Testis (tissue), 3 donors: Measurements from ENCODE around the gene OSCP1. TPM values are rescaled to one million over a fixed set of nuclear protein-coding genes. Genes with fewer than 3 reads are reported as not detected.

ENCODE experiments used
- DNase-seq: peaks from one replicate; pipeline ENCODE4 v3.0.0-alpha.2; 2019
- H3K27ac ChIP-seq, 2 donors: fragments of 200-600 bp; sonication (generic); one replicate each; pipeline ENCODE4 v1.5.1; 2019
- H3K27me3 ChIP-seq: fragments of 200-600 bp; sonication (generic); one replicate; pipeline ENCODE4 v1.5.1; 2019
- H3K36me3 ChIP-seq: fragments of 200-600 bp; sonication (generic); one replicate; pipeline ENCODE4 v1.5.1; 2017; ENCODE audit warnings: low read depth; ENCODE audit errors: missing control alignments
- H3K4me1 ChIP-seq: fragments of 200-600 bp; sonication (generic); one replicate; pipeline ENCODE4 v1.5.1; 2019
- H3K4me3 ChIP-seq, 2 donors: fragments of 200-600 bp; sonication (generic); one replicate each; pipeline ENCODE4 v1.5.1; 2017 to 2019
- H3K9me3 ChIP-seq: fragments of 200-600 bp; sonication (generic); one replicate; pipeline ENCODE4 v1.5.1; 2017
- CTCF ChIP-seq, 3 experiments: fragments of 450-650 bp in 2 of 3; fragments of 200-600 bp in 1 of 3; sonication (generic) in 1 of 3; IDR thresholded peaks; one replicate each; pipeline ENCODE4 v1.5.1; 2016 to 2019; ENCODE audit warnings: antibody characterized with exemption in 3 of 3, mild to moderate bottlenecking in 2 of 3, moderate library complexity in 1 of 3
- POLR2A ChIP-seq: fragments of 450-650 bp; IDR thresholded peaks from one replicate; pipeline ENCODE4 v1.6.1; 2017; ENCODE audit warnings: antibody characterized with exemption, mild to moderate bottlenecking, moderate library complexity
- WGBS, 2 donors: methylation state at CpG; one replicate each; pipeline ENCODE4 v1.1.5; 2018; 5-methylcytosine and 5-hydroxymethylcytosine counted together
- intact Hi-C: fragments of 100-400 bp; cut with DNase I; formaldehyde crosslinking; loops from one replicate; pipeline ENCODE4 v1.15.1; 2023; ENCODE audit warnings: low total_unique reads
- polyA plus RNA-seq: library from polyadenylated mRNA; stranded (reverse); fragments of 350-450 nt; fragmentation: Illumina TruSeq; extraction: RNeasy Lipid Tissue Mini Kit (QIAGEN cat#74804); gene quantifications from one replicate; pipeline ENCODE4 v1.2.3, GENCODE V29; 2014; ENCODE audit warnings: low read depth, low replicate concordance; ENCODE audit not compliant: insufficient read depth
- total RNA-seq, 2 donors: library from RNA; depleted of rRNA; stranded (reverse); fragments of >200 nt; gene quantifications; one replicate each; pipeline ENCODE4 v1.2.3, GENCODE V29; 2016

OSCP1 gene
- total and polyA plus RNA-seq, 3 donors from 2014 or later = 50.7 to 199 (median 72.1) TPM

DNA sequence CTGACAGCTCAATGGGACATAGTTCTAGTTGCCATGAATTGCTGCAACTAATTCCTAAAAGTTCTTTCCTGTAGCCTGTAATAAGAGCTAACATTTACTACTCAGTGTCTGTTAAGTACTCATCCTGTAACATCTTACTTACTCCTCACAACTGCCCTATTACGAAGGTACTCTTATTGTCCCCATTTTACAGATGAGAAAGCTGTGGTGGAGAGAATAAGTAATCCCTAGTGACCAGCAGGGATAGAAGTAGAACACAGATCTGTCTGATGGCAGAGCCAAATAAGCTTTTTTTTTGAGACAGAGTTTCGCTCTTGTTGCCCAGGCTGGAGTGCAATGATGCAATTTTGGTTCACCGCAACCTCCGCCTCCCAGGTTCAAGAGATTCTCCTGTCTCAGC is 67.6 kb downstream of the OSCP1 start:
- DNase-seq = no peak
- WGBS, 2 donors = 89 to 92% methylated on average over 4 of the region's 4 CpGs
- Histone ChIP-seq H3K36me3 (no peaks in the 10 kb centered on the region), H3K27ac (peak overlapping the region; percentile 36 to 97), H3K9me3 (no peaks in the 10 kb centered on the region), H3K4me1 (peaks cover 79% of the 10 kb centered on the region), H3K27me3 (no peaks in the 10 kb centered on the region), H3K4me3 (no peak overlapping the region)
- intact Hi-C loops = no loop called here
- TF ChIP-seq POLR2A = no peak
- no peak for TF ChIP-seq CTCF (IDR thresholded peaks at IDR 0.05)

DNA sequence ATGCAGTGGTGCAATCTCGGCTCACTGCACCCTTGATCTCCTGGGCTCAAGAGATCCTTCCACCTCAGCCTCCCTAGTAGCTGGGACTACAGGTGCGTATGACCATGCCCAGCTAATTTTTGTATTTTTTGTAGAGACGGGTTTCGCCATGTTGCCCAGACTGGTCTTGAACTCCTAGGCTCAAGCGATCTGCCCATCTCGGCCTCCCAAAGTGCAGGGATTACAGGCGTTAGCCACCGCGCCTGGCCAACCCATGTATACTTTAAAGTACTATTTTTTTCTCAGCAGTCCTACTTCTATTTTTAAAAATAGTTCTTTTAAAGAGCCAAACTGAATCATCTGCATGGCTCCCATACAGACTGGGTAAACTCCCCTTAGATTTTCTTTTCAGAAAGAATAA is 68.0 kb downstream of the OSCP1 start:
- Histone ChIP-seq H3K27me3 (no peaks in the 10 kb centered on the region), H3K4me1 (peaks cover 76% of the 10 kb centered on the region), H3K27ac (peak overlapping the region; percentile 36 to 97), H3K9me3 (no peaks in the 10 kb centered on the region), H3K36me3 (no peaks in the 10 kb centered on the region), H3K4me3 (no peak overlapping the region)
- WGBS, 2 donors = 89 to 91% methylated on average over 9 of the region's 9 CpGs
- TF ChIP-seq POLR2A (no peak), CTCF (IDR thresholded peaks at IDR 0.05) (no peak)
- DNase-seq = no peak
- intact Hi-C loops = no loop called here

- WGBS, 2 donors = 86 to 90% methylated on average over 5 of the region's 5 CpGs
- no peaks in the 10 kb centered on the region for H3K27me3 ChIP-seq
- no peak overlapping the region for H3K4me3 ChIP-seq
- no peak for DNase-seq
- no peak for TF ChIP-seq POLR2A
- no peak for TF ChIP-seq CTCF (IDR thresholded peaks at IDR 0.05)
- no peaks in the 10 kb centered on the region for H3K36me3 ChIP-seq
- peaks cover 68% of the 10 kb centered on the region for H3K4me1 ChIP-seq
- intact Hi-C loops = no loop called here
- no peaks in the 10 kb centered on the region for H3K9me3 ChIP-seq
- H3K27ac ChIP-seq = peak overlapping the region; percentile 82 to 97
Measured at GRCh38 chr1:36381405-36381804, 68.8 kb downstream of the OSCP1 start.

DNA sequence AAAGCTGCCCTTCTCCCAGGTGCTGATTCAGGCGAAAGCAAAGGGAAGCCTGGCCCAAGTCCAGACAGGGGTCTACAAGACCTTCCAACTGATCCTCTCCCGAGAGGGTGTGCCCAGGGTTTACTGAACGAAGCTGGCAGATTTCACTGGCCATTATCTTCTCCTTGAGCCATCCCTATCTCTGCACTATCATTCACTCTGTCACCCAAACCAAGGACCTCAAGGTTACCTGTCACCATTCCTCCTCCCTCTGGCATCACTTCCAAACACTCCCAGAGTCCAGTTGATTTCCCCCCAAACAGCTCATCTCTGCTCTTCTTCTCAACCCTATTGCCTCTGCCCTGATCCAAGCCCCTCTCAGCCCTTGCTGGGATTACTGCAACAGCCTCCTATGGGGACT is 69.5 kb downstream of the OSCP1 start:
- DNase-seq = no peak
- no peaks in the 10 kb centered on the region for H3K9me3 ChIP-seq
- intact Hi-C loops = no loop called here
- no peaks in the 10 kb centered on the region for H3K36me3 ChIP-seq
- H3K27me3 ChIP-seq = no peaks in the 10 kb centered on the region
- WGBS, 2 donors = 36 to 57% methylated on average over 2 to 3 of the region's 3 CpGs
- no peak for TF ChIP-seq CTCF (IDR thresholded peaks at IDR 0.05)
- no peak for TF ChIP-seq POLR2A
- peaks cover 68% of the 10 kb centered on the region for H3K4me1 ChIP-seq
- H3K27ac ChIP-seq = peak overlapping the region; percentile 82 to 97
- H3K4me3 ChIP-seq = no peak overlapping the region

DNA sequence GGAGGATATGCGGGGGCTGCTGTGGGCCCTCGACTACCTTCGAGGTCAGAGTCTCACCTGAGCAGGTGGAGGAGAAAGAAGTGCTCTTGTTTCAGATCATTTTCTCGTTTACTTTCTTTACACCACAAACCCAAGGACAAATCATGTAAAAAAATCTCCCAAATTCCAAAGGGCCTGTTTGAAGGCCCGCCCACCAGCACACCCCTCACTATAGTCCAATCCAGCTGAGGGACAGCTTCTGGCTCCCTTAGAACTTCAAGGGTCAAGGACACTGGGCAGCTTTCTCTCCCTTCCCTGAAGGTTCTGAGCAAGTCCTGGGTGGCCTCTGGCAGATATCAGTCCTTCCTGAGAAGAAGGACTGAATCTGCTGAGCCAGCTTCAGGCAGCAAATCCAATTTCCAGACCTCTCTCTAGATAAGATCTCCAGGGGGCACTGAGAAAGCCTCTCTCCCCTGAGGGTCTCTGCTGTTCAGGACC is 70.1 kb downstream of the OSCP1 start:
- H3K27me3 ChIP-seq = no peaks in the 10 kb centered on the region
- peaks cover 70% of the 10 kb centered on the region for H3K4me1 ChIP-seq
- WGBS, 2 donors = 17 to 39% methylated on average over 5 of the region's 5 CpGs
- intact Hi-C loops = no loop called here
- no peaks in the 10 kb centered on the region for H3K9me3 ChIP-seq
- peak; percentile 84 for DNase-seq
- TF ChIP-seq CTCF (IDR thresholded peaks at IDR 0.05) (no peak), POLR2A (no peak)
- H3K4me3 ChIP-seq = no peak overlapping the region
- H3K27ac ChIP-seq = peak overlapping the region; percentile 82 to 97
- H3K36me3 ChIP-seq = no peaks in the 10 kb centered on the region
